IPS-18a (cell line): ENCODE measurements around the gene FAM240A.

Experiments
- H3K27ac ChIP-seq: one replicate; pipeline ENCODE4 v1.5.1; 2013; ENCODE audit warnings: low read length
- H3K27me3 ChIP-seq: one replicate; pipeline ENCODE4 v1.6.1; 2013; ENCODE audit warnings: mild to moderate bottlenecking, low read length; ENCODE audit not compliant: control insufficient read depth, insufficient read depth
- H3K36me3 ChIP-seq: one replicate; pipeline ENCODE4 v1.6.1; 2013; ENCODE audit warnings: low read depth, low read length; ENCODE audit not compliant: control insufficient read depth
- H3K4me1 ChIP-seq: one replicate; pipeline ENCODE4 v1.6.1; 2013; ENCODE audit warnings: low read depth, low read length; ENCODE audit not compliant: control insufficient read depth
- H3K4me3 ChIP-seq: one replicate; pipeline ENCODE4 v1.5.1; 2013; ENCODE audit warnings: low read length
- H3K9ac ChIP-seq: one replicate; pipeline ENCODE4 v1.6.1; 2013; ENCODE audit warnings: mild to moderate bottlenecking, low read length, moderate library complexity
- H3K9me3 ChIP-seq: one replicate; pipeline ENCODE4 v1.6.1; 2013; ENCODE audit warnings: low read depth, low read length; ENCODE audit not compliant: control insufficient read depth

Gene FAM240A

DNA sequence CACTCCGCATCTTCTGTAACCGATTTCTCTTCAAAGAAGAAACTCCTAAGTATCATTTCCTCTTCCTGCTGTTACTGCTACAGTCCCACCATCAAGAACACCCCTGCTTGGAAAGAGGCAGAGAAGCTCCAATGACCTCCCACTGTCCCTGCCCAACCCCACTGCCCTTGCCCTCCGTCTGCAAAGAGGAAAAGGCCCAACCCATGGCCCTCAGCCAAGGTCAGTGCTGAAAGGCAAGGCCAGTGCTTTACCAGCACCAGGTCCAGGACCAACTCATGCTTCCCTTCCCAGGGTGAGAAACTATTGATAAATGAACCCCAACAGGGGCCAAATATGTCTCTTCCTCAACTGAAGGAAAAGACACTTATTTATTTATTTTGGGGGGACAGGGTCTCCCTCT, 22.5 kb downstream of the FAM240A start:
- Histone ChIP-seq H3K27ac (no peak overlapping the region), H3K4me1 (no peaks in the 10 kb centered on the region), H3K9me3 (no peaks in the 10 kb centered on the region), H3K27me3 (no peaks in the 10 kb centered on the region), H3K9ac (no peak overlapping the region), H3K36me3 (no peaks in the 10 kb centered on the region), H3K4me3 (no peak overlapping the region)

DNA sequence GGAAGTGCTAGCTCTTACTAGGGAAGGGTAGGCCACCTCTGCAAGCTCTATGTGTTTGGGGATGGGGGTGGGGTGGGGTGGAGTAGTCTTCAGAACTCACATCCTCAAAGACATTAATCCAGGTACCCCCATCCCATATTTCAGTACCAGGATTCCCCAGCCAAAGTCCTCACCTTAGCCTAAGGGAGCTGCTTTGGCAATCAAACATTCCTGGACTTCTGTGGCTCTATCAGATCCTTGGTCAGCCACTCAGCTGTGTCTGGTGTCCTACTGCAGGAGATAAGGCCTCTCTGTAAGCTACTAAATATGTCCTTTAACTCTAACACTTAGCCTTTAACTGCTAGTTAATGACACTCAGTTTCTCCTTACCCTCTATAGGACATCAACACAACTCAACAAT, 26.9 kb downstream of the FAM240A start:
- H3K9ac ChIP-seq = no peak overlapping the region
- no peaks in the 10 kb centered on the region for H3K4me1 ChIP-seq
- no peaks in the 10 kb centered on the region for H3K27me3 ChIP-seq
- H3K36me3 ChIP-seq = no peaks in the 10 kb centered on the region
- no peaks in the 10 kb centered on the region for H3K9me3 ChIP-seq
- H3K4me3 ChIP-seq = no peak overlapping the region
- no peak overlapping the region for H3K27ac ChIP-seq

GRCh38 chr3:46640927-46641326, 28.6 kb downstream of the FAM240A start:
- Histone ChIP-seq H3K9ac (no peak overlapping the region), H3K4me3 (no peak overlapping the region), H3K27ac (no peak overlapping the region), H3K4me1 (no peaks in the 10 kb centered on the region), H3K36me3 (no peaks in the 10 kb centered on the region), H3K27me3 (no peaks in the 10 kb centered on the region), H3K9me3 (no peaks in the 10 kb centered on the region)

DNA sequence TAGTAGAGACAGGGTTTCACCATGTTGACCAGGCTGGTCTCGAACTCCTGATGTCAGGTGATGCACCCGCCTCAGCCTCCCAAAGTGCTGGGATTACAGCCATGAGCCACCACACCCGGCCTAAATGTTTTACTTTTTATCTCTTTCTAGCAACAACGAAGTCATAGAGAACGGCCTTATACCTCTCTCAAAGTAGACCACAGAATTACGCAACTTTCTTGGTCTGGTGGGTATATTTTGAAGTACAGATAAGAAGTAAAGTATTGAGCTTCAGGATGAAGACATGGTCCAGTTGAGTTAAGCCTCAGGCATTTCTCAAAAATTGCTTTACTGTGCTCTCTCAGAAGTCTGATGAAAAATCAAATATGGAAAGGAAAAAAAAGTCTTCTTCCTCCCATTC, 30.6 kb downstream of the FAM240A start:
- H3K27ac ChIP-seq = no peak overlapping the region
- H3K27me3 ChIP-seq = no peaks in the 10 kb centered on the region
- H3K9ac ChIP-seq = no peak overlapping the region
- no peaks in the 10 kb centered on the region for H3K9me3 ChIP-seq
- H3K4me3 ChIP-seq = no peak overlapping the region
- no peaks in the 10 kb centered on the region for H3K36me3 ChIP-seq
- no peaks in the 10 kb centered on the region for H3K4me1 ChIP-seq

DNA sequence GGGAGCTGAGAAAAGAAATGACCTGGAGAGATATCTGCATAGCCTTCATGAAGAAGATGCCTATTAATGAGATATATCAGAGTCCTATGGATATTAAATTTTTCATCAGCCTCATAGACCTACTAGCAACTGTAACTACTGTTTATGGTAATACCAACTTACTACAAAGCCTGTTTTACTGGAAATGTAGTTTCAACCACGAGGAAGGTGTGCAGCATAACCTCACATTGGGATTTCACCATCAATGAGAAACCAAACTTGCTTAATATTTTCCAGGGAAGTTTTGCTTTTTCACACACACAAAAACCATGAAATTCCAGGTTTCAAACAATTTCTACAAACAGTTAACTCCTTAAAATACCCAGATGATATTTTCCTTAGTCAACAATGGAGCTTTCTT, 31.4 kb downstream of the FAM240A start:
- H3K4me1 ChIP-seq = no peaks in the 10 kb centered on the region
- H3K36me3 ChIP-seq = no peaks in the 10 kb centered on the region
- H3K9ac ChIP-seq = no peak overlapping the region
- H3K9me3 ChIP-seq = no peaks in the 10 kb centered on the region
- H3K27me3 ChIP-seq = no peaks in the 10 kb centered on the region
- H3K27ac ChIP-seq = no peak overlapping the region
- H3K4me3 ChIP-seq = no peak overlapping the region

DNA sequence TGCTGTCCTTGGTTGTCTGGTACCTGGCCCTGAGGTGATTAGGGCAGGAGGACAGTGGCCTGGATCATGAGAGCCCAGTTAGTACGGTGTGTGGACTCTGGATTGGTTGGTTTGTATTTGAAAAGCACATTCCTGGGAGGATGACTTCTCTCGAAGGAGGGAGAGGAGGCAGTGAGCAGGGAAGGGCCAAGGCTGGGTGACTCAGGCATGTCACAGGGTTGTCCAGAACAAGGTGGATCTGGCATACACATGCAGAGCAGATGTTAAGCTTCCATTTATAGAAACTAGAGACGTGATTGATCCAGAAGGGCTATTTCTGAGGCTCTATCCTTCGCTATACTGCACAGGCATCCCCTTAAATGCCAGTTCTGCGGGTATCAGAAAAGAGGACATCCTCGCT, 34.4 kb downstream of the FAM240A start:
- no peak overlapping the region for H3K4me3 ChIP-seq
- H3K36me3 ChIP-seq = no peaks in the 10 kb centered on the region
- no peaks in the 10 kb centered on the region for H3K4me1 ChIP-seq
- H3K27me3 ChIP-seq = no peaks in the 10 kb centered on the region
- H3K27ac ChIP-seq = no peak overlapping the region
- no peak overlapping the region for H3K9ac ChIP-seq
- H3K9me3 ChIP-seq = no peaks in the 10 kb centered on the region

DNA sequence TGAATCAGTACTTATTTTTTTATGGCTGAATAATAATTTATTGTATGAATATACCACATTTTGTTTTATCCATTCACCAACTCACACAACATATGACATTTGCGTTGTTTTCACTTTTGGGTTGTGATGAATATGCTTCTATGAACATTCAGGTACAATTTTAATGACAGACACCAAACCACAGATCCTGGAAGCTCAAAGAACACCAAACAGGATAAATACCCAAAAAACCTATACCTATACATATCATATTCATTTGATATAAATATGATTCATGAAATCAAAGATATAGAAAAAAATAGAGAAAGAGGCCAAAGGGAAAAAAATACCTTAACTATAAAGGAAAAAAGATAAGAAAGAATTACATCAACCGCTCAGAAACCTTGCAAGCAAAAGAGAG, 35.8 kb downstream of the FAM240A start:
- no peak overlapping the region for H3K4me3 ChIP-seq
- H3K9ac ChIP-seq = no peak overlapping the region
- no peak overlapping the region for H3K27ac ChIP-seq
- H3K4me1 ChIP-seq = no peaks in the 10 kb centered on the region
- H3K27me3 ChIP-seq = no peaks in the 10 kb centered on the region
- H3K36me3 ChIP-seq = no peaks in the 10 kb centered on the region
- H3K9me3 ChIP-seq = no peaks in the 10 kb centered on the region

GRCh38 chr3:46649436-46649835, 37.1 kb downstream of the FAM240A start:
- Histone ChIP-seq H3K27ac (no peak overlapping the region), H3K36me3 (no peaks in the 10 kb centered on the region), H3K9ac (no peak overlapping the region), H3K27me3 (no peaks in the 10 kb centered on the region), H3K9me3 (no peaks in the 10 kb centered on the region), H3K4me3 (no peak overlapping the region), H3K4me1 (no peaks in the 10 kb centered on the region)

DNA sequence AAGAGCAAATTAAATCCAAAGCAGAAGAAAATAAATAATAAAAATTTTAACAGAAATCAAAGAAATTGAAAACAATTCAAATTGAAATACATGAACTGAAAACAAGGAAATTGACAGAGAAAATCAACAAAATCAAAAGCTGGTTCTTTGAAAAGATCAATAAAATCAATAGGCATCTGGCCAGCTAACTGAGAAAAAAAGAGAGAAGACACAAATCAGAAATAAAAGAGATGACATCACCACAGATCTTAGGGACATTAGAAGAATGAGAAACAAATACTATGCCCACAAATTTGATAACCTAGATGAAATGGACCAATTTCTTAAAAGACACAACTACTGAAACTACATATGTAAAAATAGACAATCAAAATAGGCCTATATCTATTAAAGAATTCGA, 38.8 kb downstream of the FAM240A start:
- Histone ChIP-seq H3K9ac (no peak overlapping the region), H3K36me3 (no peaks in the 10 kb centered on the region), H3K27ac (no peak overlapping the region), H3K4me1 (no peaks in the 10 kb centered on the region), H3K27me3 (no peaks in the 10 kb centered on the region), H3K9me3 (no peaks in the 10 kb centered on the region), H3K4me3 (no peak overlapping the region)

GRCh38 chr3:46655271-46655670, 42.9 kb downstream of the FAM240A start:
- peaks cover 25% of the 10 kb centered on the region for H3K4me1 ChIP-seq
- no peak overlapping the region for H3K9ac ChIP-seq
- no peaks in the 10 kb centered on the region for H3K27me3 ChIP-seq
- H3K4me3 ChIP-seq = no peak overlapping the region
- H3K27ac ChIP-seq = no peak overlapping the region
- H3K9me3 ChIP-seq = no peaks in the 10 kb centered on the region
- H3K36me3 ChIP-seq = no peaks in the 10 kb centered on the region

DNA sequence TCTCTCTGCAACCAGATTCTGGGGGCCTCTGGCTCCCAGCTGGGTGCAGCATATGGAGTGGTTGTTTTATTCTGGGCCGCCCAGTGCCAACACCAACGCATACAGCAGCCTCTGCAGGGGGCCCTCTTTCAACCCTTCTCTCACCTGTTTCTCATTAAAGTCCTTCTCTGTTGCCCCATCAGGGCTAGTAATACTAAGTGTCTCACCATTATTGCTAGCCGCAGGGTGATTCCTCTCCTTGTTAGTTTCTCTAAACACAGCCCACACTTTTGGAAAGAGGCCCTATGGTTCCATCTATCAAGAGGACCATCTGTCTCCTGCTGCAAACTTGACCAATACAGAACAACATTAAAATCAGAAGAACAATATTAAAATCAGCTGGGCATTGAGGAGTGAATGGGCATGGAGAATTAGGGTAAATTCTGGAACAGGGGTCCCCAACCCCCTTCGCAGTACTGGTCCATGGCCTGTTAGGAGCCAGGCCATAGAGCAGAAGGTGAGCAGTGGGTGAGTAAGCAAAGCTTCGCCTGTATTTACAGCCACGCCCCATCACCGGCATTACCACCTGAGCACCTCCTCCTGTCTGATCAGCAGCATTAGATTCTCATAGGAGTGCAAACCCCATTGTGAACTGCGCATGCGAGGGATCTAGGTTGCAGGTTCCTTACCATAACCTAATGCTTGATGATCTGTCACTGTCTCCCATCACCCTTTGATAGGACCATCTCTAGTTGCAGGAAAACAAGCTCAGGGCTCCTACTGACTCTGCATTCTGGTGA, 44.6 kb downstream of the FAM240A start:
- no peaks in the 10 kb centered on the region for H3K9me3 ChIP-seq

GRCh38 chr3:46659285-46659684, 47.0 kb downstream of the FAM240A start:
- Histone ChIP-seq H3K27me3 (no peaks in the 10 kb centered on the region), H3K36me3 (no peaks in the 10 kb centered on the region), H3K9me3 (no peaks in the 10 kb centered on the region), H3K4me1 (peaks cover 46% of the 10 kb centered on the region), H3K9ac (no peak overlapping the region), H3K4me3 (no peak overlapping the region), H3K27ac (no peak overlapping the region)

More for the DNA sequence above, 44.6 kb downstream of the FAM240A start:
- Histone ChIP-seq H3K4me1 (peaks cover 39% of the 10 kb centered on the region), H3K27me3 (no peaks in the 10 kb centered on the region), H3K27ac (no peak overlapping the region), H3K9ac (no peak overlapping the region), H3K36me3 (no peaks in the 10 kb centered on the region), H3K4me3 (no peak overlapping the region)
